Memory B cell (primary cell): ENCODE measurements around the gene EPG5.
"Not testable (repeated sequence)": the region's sequence is repeated elsewhere in the genome, so short reads cannot be mapped to it uniquely, and the experiment has no call there.

Source experiments
- ATAC-seq: fragments of 150-1000 bp; cut with Tn5 transposase; 2 replicates; pipeline ENCODE4 v1.10.0; 2021; ENCODE audit warnings: low read depth, mild to moderate bottlenecking, moderate library complexity
- DNase-seq, 2 donors: peaks; one replicate each; pipeline ENCODE4 v3.0.0; 2022; ENCODE audit warnings: low spot score in 2 of 2
- H3K27ac Mint-ChIP-seq: one replicate; pipeline ENCODE4 v1.8.0; 2022; ENCODE audit warnings: mild to moderate bottlenecking, moderate library complexity, mixed read lengths
- H3K27me3 Mint-ChIP-seq: one replicate; pipeline ENCODE4 v1.8.0; 2022; ENCODE audit warnings: mixed read lengths
- H3K36me3 Mint-ChIP-seq: one replicate; pipeline ENCODE4 v1.8.0; 2022; ENCODE audit warnings: mild to moderate bottlenecking, mixed read lengths
- H3K4me1 Mint-ChIP-seq: one replicate; pipeline ENCODE4 v1.8.0; 2022; ENCODE audit warnings: mixed read lengths
- H3K4me3 Mint-ChIP-seq: one replicate; pipeline ENCODE4 v1.8.0; 2022; ENCODE audit warnings: mild to moderate bottlenecking, moderate library complexity, mixed read lengths
- H3K9me3 Mint-ChIP-seq: one replicate; pipeline ENCODE4 v1.8.0; 2022; ENCODE audit warnings: mixed read lengths

EPG5 gene

GRCh38 chr18:45959484-45959883, 7.6 kb downstream of the EPG5 start:
- not testable (repeated sequence) for H3K27me3 Mint-ChIP-seq, H3K27ac Mint-ChIP-seq, ATAC-seq, DNase-seq, H3K9me3 Mint-ChIP-seq, H3K4me3 Mint-ChIP-seq
- Mint-ChIP-seq H3K36me3 (peaks cover 30% of the 10 kb centered on the region), H3K4me1 (peaks cover 27% of the 10 kb centered on the region)

- Mint-ChIP-seq H3K9me3 (no peaks in the 10 kb centered on the region), H3K4me3 (no peak overlapping the region), H3K27me3 (no peaks in the 10 kb centered on the region), H3K36me3 (peaks cover 36% of the 10 kb centered on the region), H3K27ac (no peak overlapping the region), H3K4me1 (peaks cover 29% of the 10 kb centered on the region)
- DNase-seq, result no peak
- ATAC-seq, result no peak
Measured at GRCh38 chr18:45958730-45959129, 8.4 kb downstream of the EPG5 start.

- H3K36me3 Mint-ChIP-seq, result peaks cover 37% of the 10 kb centered on the region
- no peaks in the 10 kb centered on the region for H3K27me3 Mint-ChIP-seq
- ATAC-seq (no peak), DNase-seq (no peak)
- H3K27ac Mint-ChIP-seq, result no peak overlapping the region
- peaks cover 26% of the 10 kb centered on the region for H3K4me1 Mint-ChIP-seq
- no peak overlapping the region for H3K4me3 Mint-ChIP-seq
- H3K9me3 Mint-ChIP-seq, result no peaks in the 10 kb centered on the region
Measured at GRCh38 chr18:45958027-45958426, 9.1 kb downstream of the EPG5 start.

GRCh38 chr18:45957100-45957499, 10.0 kb downstream of the EPG5 start:
- ATAC-seq, result no peak
- H3K4me1 Mint-ChIP-seq, result peaks cover 24% of the 10 kb centered on the region
- DNase-seq, result no peak
- no peak overlapping the region for H3K27ac Mint-ChIP-seq
- H3K4me3 Mint-ChIP-seq, result no peak overlapping the region
- no peaks in the 10 kb centered on the region for H3K27me3 Mint-ChIP-seq
- H3K36me3 Mint-ChIP-seq, result peaks cover 39% of the 10 kb centered on the region
- H3K9me3 Mint-ChIP-seq, result no peaks in the 10 kb centered on the region

DNA sequence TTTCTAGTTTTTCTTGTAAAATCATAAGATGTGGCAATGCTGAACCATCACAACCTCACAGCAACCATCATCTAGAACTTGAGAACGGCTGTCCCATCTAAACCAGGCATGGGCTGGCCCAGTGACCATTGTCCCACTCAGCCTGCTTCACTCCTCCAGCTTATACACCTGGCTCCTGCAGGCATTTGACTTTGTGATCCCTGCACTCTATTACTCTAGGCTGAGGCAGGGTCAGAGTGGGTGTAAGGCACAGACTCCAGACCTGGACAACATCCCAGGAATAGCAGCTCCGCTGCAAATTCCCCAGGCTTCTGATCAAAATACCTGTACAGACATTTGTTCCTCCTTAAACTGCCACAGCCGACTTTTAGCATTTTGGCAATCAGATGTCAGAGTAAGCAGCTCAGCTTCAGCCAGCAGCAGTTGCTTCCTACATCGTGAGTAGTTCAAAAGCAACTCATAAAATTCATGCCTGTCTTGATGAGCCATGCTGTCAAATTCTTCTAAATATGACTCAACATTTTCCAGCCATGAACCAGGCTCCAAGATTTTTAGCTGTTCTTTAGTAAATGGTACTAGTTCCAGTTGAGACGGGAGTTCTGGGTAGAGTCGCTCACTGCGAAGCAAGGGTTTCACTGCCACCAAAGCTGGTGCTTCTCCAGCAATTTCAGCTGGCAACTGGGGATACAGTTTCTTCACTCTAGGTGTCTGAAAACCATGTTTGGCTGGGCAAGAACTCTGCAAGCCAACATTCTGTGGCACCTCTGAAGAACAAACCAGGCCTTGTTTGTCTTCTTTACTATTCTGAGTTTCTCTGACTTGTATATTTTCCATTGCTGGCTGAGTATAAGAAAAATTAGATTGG, 12.8 kb downstream of the EPG5 start:
- no peaks in the 10 kb centered on the region for H3K9me3 Mint-ChIP-seq
- H3K4me1 Mint-ChIP-seq, result peaks cover 14% of the 10 kb centered on the region
- DNase-seq (no peak), ATAC-seq (no peak)
- no peak overlapping the region for H3K4me3 Mint-ChIP-seq
- H3K27me3 Mint-ChIP-seq, result no peaks in the 10 kb centered on the region
- peaks cover 41% of the 10 kb centered on the region for H3K36me3 Mint-ChIP-seq
- H3K27ac Mint-ChIP-seq, result no peak overlapping the region

DNA sequence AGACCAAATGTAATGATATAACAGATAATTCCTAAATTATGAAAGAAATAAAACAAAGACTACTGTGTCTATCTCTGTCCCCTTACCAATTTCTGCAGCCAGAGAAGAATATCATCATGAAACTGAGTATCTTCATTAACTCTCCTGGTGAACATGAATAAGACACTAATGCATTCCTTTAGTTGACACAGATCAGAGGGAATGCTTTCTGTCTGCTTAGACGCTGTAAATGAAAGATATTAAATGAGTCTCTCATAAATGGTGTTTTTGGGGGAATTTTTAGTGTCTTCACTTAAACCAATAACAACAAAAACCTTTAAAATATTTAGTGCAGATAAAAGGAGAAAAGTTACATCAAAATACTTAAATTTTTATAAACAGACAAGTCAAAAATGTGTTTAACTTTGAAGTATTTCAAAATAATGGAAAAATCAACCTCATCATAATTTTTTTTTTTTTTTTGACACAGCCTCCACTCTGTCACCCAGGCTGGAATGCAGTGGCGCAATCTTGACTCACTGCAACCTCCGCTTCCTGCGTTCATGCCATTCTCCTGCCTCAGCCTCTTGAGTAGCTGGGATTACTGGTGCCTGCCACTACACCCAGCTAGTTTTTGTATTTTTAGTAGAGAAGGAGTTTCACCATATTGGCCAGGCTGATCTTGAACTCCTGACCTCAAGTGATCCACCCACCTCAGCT, 16.0 kb downstream of the EPG5 start:
- no peaks in the 10 kb centered on the region for H3K27me3 Mint-ChIP-seq
- peak overlapping the region; percentile 55 for H3K27ac Mint-ChIP-seq
- H3K9me3 Mint-ChIP-seq, result no peaks in the 10 kb centered on the region
- peaks cover 64% of the 10 kb centered on the region for H3K36me3 Mint-ChIP-seq
- H3K4me3 Mint-ChIP-seq, result no peak overlapping the region
- DNase-seq (no peak), ATAC-seq (no peak)
- peaks cover 9% of the 10 kb centered on the region for H3K4me1 Mint-ChIP-seq

DNA sequence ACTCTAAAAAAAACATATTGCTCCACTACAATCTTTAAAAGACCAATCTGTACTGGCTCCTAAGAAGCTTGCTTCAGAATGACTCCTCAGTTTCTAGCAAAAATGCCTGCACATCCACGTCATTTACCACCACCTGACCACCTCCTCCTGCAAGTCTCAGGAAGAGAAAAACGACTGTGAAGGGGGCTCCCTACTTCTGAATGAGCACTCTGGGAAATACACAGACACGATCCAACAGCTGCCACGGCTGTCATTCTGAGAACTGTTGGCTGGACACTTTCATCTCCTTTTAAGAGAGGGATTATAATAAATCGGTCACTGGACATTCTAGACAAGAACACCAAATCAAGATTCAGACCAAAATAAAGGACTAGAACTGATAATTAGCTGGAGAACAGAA, 21.5 kb downstream of the EPG5 start:
- ATAC-seq (no peak), DNase-seq (no peak)
- peaks cover 74% of the 10 kb centered on the region for H3K36me3 Mint-ChIP-seq
- H3K27ac Mint-ChIP-seq, result no peak overlapping the region
- H3K4me3 Mint-ChIP-seq, result no peak overlapping the region
- no peaks in the 10 kb centered on the region for H3K27me3 Mint-ChIP-seq
- no peaks in the 10 kb centered on the region for H3K9me3 Mint-ChIP-seq
- H3K4me1 Mint-ChIP-seq, result no peaks in the 10 kb centered on the region

DNA sequence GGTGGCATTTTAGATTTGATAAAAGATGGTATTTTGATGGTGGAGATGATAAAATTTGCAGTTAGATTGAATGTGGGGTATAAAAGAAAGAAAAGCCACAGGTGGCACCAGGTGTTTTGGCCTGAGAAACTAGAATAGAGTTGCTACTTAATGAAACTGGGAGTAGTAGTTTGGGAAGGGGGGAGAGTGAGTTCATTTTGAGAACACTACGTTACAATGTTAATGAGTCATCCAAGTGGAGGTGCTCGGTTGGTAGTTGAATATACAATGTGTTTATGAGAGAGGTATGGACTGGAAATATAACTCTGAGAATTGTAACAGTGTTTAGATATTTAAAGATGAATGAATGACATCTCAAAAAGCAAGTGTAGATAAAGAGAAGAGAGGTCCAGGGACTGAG, 26.4 kb downstream of the EPG5 start:
- H3K27ac Mint-ChIP-seq, result no peak overlapping the region
- no peaks in the 10 kb centered on the region for H3K4me1 Mint-ChIP-seq
- no peak overlapping the region for H3K4me3 Mint-ChIP-seq
- H3K36me3 Mint-ChIP-seq, result peaks cover 57% of the 10 kb centered on the region
- H3K9me3 Mint-ChIP-seq, result no peaks in the 10 kb centered on the region
- ATAC-seq, result no peak
- no peaks in the 10 kb centered on the region for H3K27me3 Mint-ChIP-seq
- DNase-seq, result no peak

DNA sequence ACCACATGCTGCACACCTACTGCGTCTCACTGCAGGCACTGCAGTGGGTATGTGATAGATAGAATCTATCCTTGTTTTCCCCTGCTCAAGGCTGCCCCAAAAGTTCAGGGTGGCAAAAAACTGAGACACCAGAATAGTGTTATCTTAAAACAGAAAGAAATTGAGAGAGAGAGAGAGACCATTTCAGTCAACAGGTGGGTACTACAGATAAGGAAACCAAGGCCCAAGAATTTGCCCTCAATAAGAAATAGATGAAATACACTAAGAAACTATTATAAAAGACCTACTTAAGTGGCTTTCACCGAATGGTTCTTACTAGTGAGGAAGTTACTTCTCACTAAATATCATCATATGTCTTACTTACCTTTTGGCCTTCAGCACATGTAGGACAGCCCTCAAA, 27.9 kb downstream of the EPG5 start:
- Mint-ChIP-seq H3K4me3 (no peak overlapping the region), H3K27ac (no peak overlapping the region), H3K9me3 (no peaks in the 10 kb centered on the region), H3K27me3 (no peaks in the 10 kb centered on the region), H3K4me1 (no peaks in the 10 kb centered on the region), H3K36me3 (peaks cover 43% of the 10 kb centered on the region)
- DNase-seq (no peak), ATAC-seq (no peak)

GRCh38 chr18:45938488-45938935, 28.6 kb downstream of the EPG5 start:
- no peak for ATAC-seq

GRCh38 chr18:45935591-45936335, 31.4 kb downstream of the EPG5 start:
- H3K27ac Mint-ChIP-seq, result no peak overlapping the region
- DNase-seq, result no peak
- H3K4me1 Mint-ChIP-seq, result no peaks in the 10 kb centered on the region
- peaks cover 24% of the 10 kb centered on the region for H3K36me3 Mint-ChIP-seq
- no peak for ATAC-seq
- no peak overlapping the region for H3K4me3 Mint-ChIP-seq
- H3K27me3 Mint-ChIP-seq, result no peaks in the 10 kb centered on the region
- H3K9me3 Mint-ChIP-seq, result no peaks in the 10 kb centered on the region

More at GRCh38 chr18:45938488-45938935, 28.6 kb downstream of the EPG5 start:
- H3K36me3 Mint-ChIP-seq, result peaks cover 38% of the 10 kb centered on the region
- no peak overlapping the region for H3K4me3 Mint-ChIP-seq
- peak overlapping the region; percentile 18 for H3K27ac Mint-ChIP-seq
- no peaks in the 10 kb centered on the region for H3K9me3 Mint-ChIP-seq
- H3K27me3 Mint-ChIP-seq, result no peaks in the 10 kb centered on the region
- no peaks in the 10 kb centered on the region for H3K4me1 Mint-ChIP-seq
- no peak for DNase-seq

DNA sequence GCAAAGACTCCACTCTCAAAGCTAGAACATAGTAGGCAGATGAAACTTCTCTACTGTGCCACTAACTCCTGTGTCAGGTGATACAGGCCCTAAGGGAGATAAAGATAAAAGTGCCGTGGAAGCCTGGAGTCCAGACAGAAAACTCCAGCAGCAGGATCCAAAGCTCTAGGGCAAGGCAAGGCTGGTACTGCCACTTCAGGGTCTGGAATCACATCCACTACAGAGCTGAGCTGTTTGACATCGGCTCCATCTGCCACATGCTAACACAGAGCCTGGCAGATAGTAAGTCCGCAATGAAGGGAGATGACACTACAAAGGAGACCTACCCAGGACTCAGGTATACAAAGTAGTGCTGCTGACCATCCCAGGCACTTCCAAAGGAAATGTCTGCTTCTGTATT, 34.4 kb downstream of the EPG5 start:
- DNase-seq, result no peak
- no peak overlapping the region for H3K27ac Mint-ChIP-seq
- H3K4me3 Mint-ChIP-seq, result no peak overlapping the region

DNA sequence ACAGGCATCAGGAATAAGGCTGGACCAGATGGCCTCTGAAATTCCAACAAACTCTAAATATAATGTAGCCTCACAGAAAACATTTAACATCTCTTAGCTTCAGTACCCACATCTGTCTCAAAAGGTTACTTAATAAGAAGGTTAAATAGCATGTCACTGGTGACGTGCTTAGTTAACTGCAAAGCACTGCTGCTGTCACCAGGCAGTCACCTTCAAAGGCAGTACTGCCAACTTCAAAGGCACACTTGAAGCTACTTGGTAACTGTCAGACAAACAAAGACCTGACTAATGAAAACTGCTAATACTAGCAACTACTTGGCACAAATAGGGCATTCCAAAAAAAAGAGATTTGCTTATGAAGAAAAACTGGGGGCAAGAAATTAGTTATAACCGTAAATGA, 36.2 kb downstream of the EPG5 start:
- no peak overlapping the region for H3K27ac Mint-ChIP-seq
- DNase-seq (no peak), ATAC-seq (no peak)
- peaks cover 19% of the 10 kb centered on the region for H3K36me3 Mint-ChIP-seq
- H3K4me3 Mint-ChIP-seq, result no peak overlapping the region
- H3K9me3 Mint-ChIP-seq, result no peaks in the 10 kb centered on the region
- H3K4me1 Mint-ChIP-seq, result no peaks in the 10 kb centered on the region
- H3K27me3 Mint-ChIP-seq, result no peaks in the 10 kb centered on the region

More for the DNA sequence above, 34.4 kb downstream of the EPG5 start:
- Mint-ChIP-seq H3K36me3 (peaks cover 16% of the 10 kb centered on the region), H3K4me1 (no peaks in the 10 kb centered on the region), H3K9me3 (no peaks in the 10 kb centered on the region), H3K27me3 (no peaks in the 10 kb centered on the region)
- no peak for ATAC-seq

DNA sequence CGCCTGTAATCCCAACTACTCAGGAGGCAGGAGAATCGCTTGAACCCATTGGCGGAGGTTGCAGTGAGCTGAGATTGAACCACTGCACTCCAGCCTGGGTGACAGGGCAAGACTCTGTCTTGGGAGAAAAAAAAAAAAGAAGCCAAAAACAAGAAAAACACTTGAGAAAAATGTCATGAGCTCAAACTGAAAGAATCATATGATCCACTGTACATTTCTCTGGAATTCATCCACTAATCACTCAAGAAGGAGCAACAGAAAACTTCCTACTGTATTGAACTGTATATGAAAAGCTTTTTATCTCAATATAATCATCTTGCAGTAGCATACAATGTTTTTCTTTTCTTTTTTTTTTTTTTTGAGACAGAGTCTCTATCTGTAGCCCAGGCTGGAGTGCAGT, 40.4 kb downstream of the EPG5 start:
- peaks cover 35% of the 10 kb centered on the region for H3K36me3 Mint-ChIP-seq

More for the DNA sequence above, 40.4 kb downstream of the EPG5 start:
- Mint-ChIP-seq H3K27ac (no peak overlapping the region), H3K4me3 (no peak overlapping the region), H3K9me3 (no peaks in the 10 kb centered on the region), H3K27me3 (no peaks in the 10 kb centered on the region), H3K4me1 (no peaks in the 10 kb centered on the region)
- no peak for DNase-seq
- ATAC-seq, result no peak
